H1 (cell line): Measurements from ENCODE around the gene IL19. TPM values are rescaled to one million over a fixed set of nuclear protein-coding genes. Genes with fewer than 3 reads are reported as not detected.

Experiments used
- CTCF ChIA-PET: fragments of 300-600 bp; sonication (Branson Sonifier 250); formaldehyde crosslinking; loops from one replicate; lab custom pipeline; 2021; ENCODE audit not compliant: partially characterized antibody; lab: Charles Lee
- POLR2A ChIA-PET: fragments of 300-600 bp; sonication (Branson Sonifier 250); formaldehyde crosslinking; loops from one replicate; lab custom pipeline; 2021; ENCODE audit warnings: inconsistent platforms; ENCODE audit not compliant: partially characterized antibody; lab: Charles Lee
- DNase-seq, 2 experiments: peaks; one replicate each; pipeline versions ENCODE4 v3.0.0 to v3.0.0-alpha.2; 2010 to 2022; ENCODE audit warnings: low spot score in 2 of 2, low read depth in 1 of 2, mixed read lengths in 1 of 2
- FAIRE-seq: peaks from 2 replicates; lab custom pipeline; 2011; peaks lifted over from hg19 to GRCh38; lab: Jason Lieb, UNC
- H2AFZ ChIP-seq: 2 replicates; pipeline ENCODE4 v1.8.1; 2012; ENCODE audit warnings: low read length, inconsistent platforms
- H2AK5ac ChIP-seq: 2 replicates; pipeline ENCODE4 v1.6.1; 2013; ENCODE audit warnings: low read depth, low read length
- H2BK120ac ChIP-seq: replicated peaks from 2 replicates; pipeline ENCODE3; 2013; ENCODE audit warnings: low read depth, low read length, inconsistent platforms
- H2BK12ac ChIP-seq: 2 replicates; pipeline ENCODE4 v1.6.1; 2013; ENCODE audit warnings: low read depth, low read length
- H2BK15ac ChIP-seq: 2 replicates; pipeline ENCODE4 v1.6.1; 2013; ENCODE audit warnings: low read length
- H2BK20ac ChIP-seq: 2 replicates; pipeline ENCODE4 v1.6.1; 2013; ENCODE audit warnings: low read length
- H2BK5ac ChIP-seq: 2 replicates; pipeline ENCODE4 v1.6.1; 2013; ENCODE audit warnings: low read depth, low read length
- H3K14ac ChIP-seq: 2 replicates; pipeline ENCODE4 v1.6.1; 2013; ENCODE audit warnings: inconsistent platforms; ENCODE audit not compliant: insufficient read length
- H3K18ac ChIP-seq: 2 replicates; pipeline ENCODE4 v1.6.1; 2013; ENCODE audit warnings: low read length; ENCODE audit errors: extremely low read depth
- H3K23ac ChIP-seq: 2 replicates; pipeline ENCODE4 v1.6.1; 2013; ENCODE audit warnings: inconsistent platforms; ENCODE audit not compliant: insufficient read length
- H3K23me2 ChIP-seq: 2 replicates; pipeline ENCODE4 v1.6.1; 2013; ENCODE audit warnings: low read depth, low read length
- H3K27ac ChIP-seq: 2 replicates; pipeline ENCODE4 v1.6.1; 2011; ENCODE audit warnings: low read depth, low read length, inconsistent platforms
- H3K27me3 ChIP-seq, 4 experiments: replicated peaks in 1 of 4; 1 replicate in 1 of 4; 2 replicates in 3 of 4; pipeline versions ENCODE4 v1.6.1 to v1.8.1; 2011 to 2013; ENCODE audit warnings: low read length in 3 of 4, mild to moderate bottlenecking in 3 of 4, inconsistent platforms in 2 of 4, mixed read lengths in 2 of 4, moderate library complexity in 1 of 4; ENCODE audit not compliant: control insufficient read depth in 3 of 4, insufficient read depth in 3 of 4; ENCODE audit errors: extremely low read depth in 1 of 4
- H3K36me3 ChIP-seq, 4 experiments: 2 replicates each; pipeline versions ENCODE4 v1.6.1 to v1.8.1; 2011 to 2013; ENCODE audit warnings: mild to moderate bottlenecking in 4 of 4, low read length in 3 of 4, moderate library complexity in 2 of 4, control low read depth in 1 of 4, inconsistent platforms in 1 of 4; ENCODE audit not compliant: insufficient read depth in 4 of 4, control insufficient read depth in 2 of 4
- H3K4ac ChIP-seq: replicated peaks from 2 replicates; pipeline ENCODE3; 2013; ENCODE audit warnings: low read length, low read depth, mixed read lengths, inconsistent platforms; ENCODE audit not compliant: insufficient read length
- H3K4me1 ChIP-seq, 4 experiments: replicated peaks in 1 of 4; 1 replicate in 1 of 4; 2 replicates in 3 of 4; pipeline versions ENCODE4 v1.6.1 to v1.8.1; 2011 to 2013; ENCODE audit warnings: low read length in 3 of 4, inconsistent platforms in 2 of 4, mixed read lengths in 1 of 4; ENCODE audit not compliant: insufficient read depth in 4 of 4, control insufficient read depth in 3 of 4
- H3K4me2 ChIP-seq, 2 experiments: 2 replicates each; pipeline versions ENCODE4 v1.6.1 to v1.8.1; 2011 to 2013; ENCODE audit warnings: low read depth in 2 of 2, low read length in 2 of 2, control low read depth in 1 of 2, inconsistent platforms in 1 of 2, mild to moderate bottlenecking in 1 of 2; ENCODE audit not compliant: insufficient read depth in 1 of 2
- H3K4me3 ChIP-seq, 4 experiments: fragments of 200-600, 300-600 bp in 1 of 4; sonication (generic), shearing (Covaris generic), sonication (Bioruptor Twin) in 1 of 4; 2 replicates each; pipeline versions ENCODE4 v1.5.1 to v1.8.1; 2011 to 2016; ENCODE audit warnings: low read length in 4 of 4, low read depth in 3 of 4, control low read depth in 2 of 4, inconsistent platforms in 2 of 4, mild to moderate bottlenecking in 2 of 4, mixed read lengths in 1 of 4, moderate library complexity in 1 of 4; ENCODE audit not compliant: insufficient read depth in 2 of 4; ENCODE audit errors: extremely low read depth in 1 of 4
- H3K56ac ChIP-seq: replicated peaks from 2 replicates; pipeline ENCODE3; 2013; ENCODE audit warnings: low read depth, mild to moderate bottlenecking, mixed read lengths, low read length, inconsistent platforms; ENCODE audit not compliant: insufficient read length
- H3K79me1 ChIP-seq: 2 replicates; pipeline ENCODE4 v1.6.1; 2013; ENCODE audit warnings: low read depth, low read length, control low read depth
- H3K79me2 ChIP-seq, 2 experiments: 2 replicates each; pipeline versions ENCODE4 v1.6.1 to v1.8.1; 2012 to 2013; ENCODE audit warnings: low read length in 2 of 2, mild to moderate bottlenecking in 2 of 2, inconsistent platforms in 1 of 2; ENCODE audit not compliant: insufficient read depth in 2 of 2, control insufficient read depth in 1 of 2
- H3K9ac ChIP-seq, 4 experiments: replicated peaks in 1 of 4; 1 replicate in 1 of 4; 2 replicates in 3 of 4; pipeline versions ENCODE4 v1.6.1 to v1.8.1; 2011 to 2013; ENCODE audit warnings: low read depth in 3 of 4, low read length in 3 of 4, control low read depth in 2 of 4, mild to moderate bottlenecking in 2 of 4, moderate library complexity in 2 of 4, inconsistent platforms in 1 of 4; ENCODE audit errors: extremely low read depth in 1 of 4
- H3K9me3 ChIP-seq, 2 experiments: 2 replicates each; pipeline versions ENCODE4 v1.6.1 to v1.8.1; 2012 to 2013; ENCODE audit warnings: mild to moderate bottlenecking in 2 of 2, moderate library complexity in 2 of 2, control low read depth in 1 of 2, inconsistent platforms in 1 of 2, low read depth in 1 of 2, low read length in 1 of 2, mixed read lengths in 1 of 2; ENCODE audit not compliant: insufficient read depth in 2 of 2
- H4K20me1 ChIP-seq, 2 experiments: replicated peaks in 1 of 2; 2 replicates each; pipeline versions ENCODE3 to v1.8.1; 2011 to 2013; ENCODE audit warnings: inconsistent platforms in 2 of 2, low read length in 2 of 2, mild to moderate bottlenecking in 1 of 2; ENCODE audit not compliant: insufficient read depth in 2 of 2, control insufficient read depth in 1 of 2
- H4K5ac ChIP-seq: 2 replicates; pipeline ENCODE4 v1.6.1; 2013; ENCODE audit warnings: low read length, low read depth, mixed read lengths, inconsistent platforms; ENCODE audit not compliant: insufficient read length
- H4K8ac ChIP-seq: 2 replicates; pipeline ENCODE4 v1.8.0; 2013; ENCODE audit warnings: mild to moderate bottlenecking, moderate library complexity, low read length, inconsistent platforms; ENCODE audit not compliant: insufficient read depth; ENCODE audit errors: extremely low read depth
- H4K91ac ChIP-seq: replicated peaks from 2 replicates; pipeline ENCODE3; 2013; ENCODE audit warnings: low read length, mixed read lengths, inconsistent platforms; ENCODE audit not compliant: insufficient read length
- ASH2L ChIP-seq: fragments of 200-600, 300-600 bp; sonication (generic); IDR thresholded peaks from one replicate; pipeline ENCODE4 v1.7.1; 2017; ENCODE audit warnings: low read length
- CBX8 ChIP-seq: fragments of 300-800, 300-1000 bp; sonication (generic); IDR thresholded peaks from 2 replicates; pipeline ENCODE4 v1.7.1; 2016; ENCODE audit warnings: low read depth, low read length, borderline replicate concordance
- CTBP2 ChIP-seq: IDR thresholded peaks from 2 replicates; pipeline ENCODE4 v1.7.0; 2011; ENCODE audit warnings: borderline replicate concordance, mild to moderate bottlenecking, moderate library complexity, mixed read lengths, low read length; ENCODE audit not compliant: insufficient read depth, insufficient read length
- KDM1A ChIP-seq: fragments of 200-600, 300-600 bp; sonication (generic); IDR thresholded peaks from 2 replicates; pipeline ENCODE4 v1.7.1; 2016; ENCODE audit warnings: mild to moderate bottlenecking, low read length, borderline replicate concordance
- MAFK ChIP-seq: IDR thresholded peaks from 2 replicates; pipeline ENCODE4 v1.6.1; 2012; ENCODE audit warnings: low read depth, mild to moderate bottlenecking, improper control_type of control experiment, low read length
- POLR2AphosphoS5 ChIP-seq: IDR thresholded peaks from 2 replicates; pipeline ENCODE4 v1.6.1; 2011; ENCODE audit warnings: low read depth, low read length
- POU5F1 ChIP-seq: IDR thresholded peaks from 2 replicates; pipeline ENCODE4 v1.6.1; 2011; ENCODE audit warnings: low read depth, mild to moderate bottlenecking, low read length, moderate library complexity
- SIN3A ChIP-seq, 2 experiments: IDR thresholded peaks in 1 of 2; conservative IDR thresholded peaks in 1 of 2; 2 replicates each; pipeline ENCODE4 v1.6.1; 2011 to 2012; ENCODE audit warnings: low read length in 2 of 2, improper control_type of control experiment in 1 of 2, low read depth in 1 of 2, mild to moderate bottlenecking in 1 of 2
- SIRT6 ChIP-seq: IDR thresholded peaks from one replicate; pipeline ENCODE4 v1.7.1; 2012; ENCODE audit warnings: low read length, inconsistent platforms
- SIX5 ChIP-seq: IDR thresholded peaks from 2 replicates; pipeline ENCODE4 v1.6.1; 2011; ENCODE audit warnings: mild to moderate bottlenecking, low read depth, low read length
- SP1 ChIP-seq: IDR thresholded peaks from 2 replicates; pipeline ENCODE4 v1.6.1; 2011; ENCODE audit warnings: low read depth, low read length
- SUZ12 ChIP-seq: fragments of 200-600 bp; sonication (generic); IDR thresholded peaks from 2 replicates; pipeline ENCODE4 v1.6.1; 2012; ENCODE audit warnings: mild to moderate bottlenecking, inconsistent platforms, low read length, moderate library complexity, mixed read lengths
- TAF7 ChIP-seq: optimal IDR thresholded peaks from 2 replicates; pipeline ENCODE3; 2011; ENCODE audit warnings: low read depth, mild to moderate bottlenecking, inconsistent platforms, low read length, moderate library complexity, borderline replicate concordance
- TCF12 ChIP-seq: IDR thresholded peaks from 2 replicates; pipeline ENCODE4 v1.6.1; 2011; ENCODE audit warnings: low read depth, mild to moderate bottlenecking, low read length
- WGBS, 2 experiments: shearing (Covaris generic) in 1 of 2; methylation state at CpG; one replicate each; pipeline versions ENCODE4 v1.1.6 to v1.1.7; 2013 to 2015; ENCODE audit warnings: low lambda C conversion rate in 2 of 2, mixed read lengths in 2 of 2, inconsistent platforms in 1 of 2, low coverage in 1 of 2, missing lambda C conversion rate in 1 of 2; ENCODE audit not compliant: insufficient replicate concordance in 2 of 2, insufficient coverage in 1 of 2, insufficient read length in 1 of 2; ENCODE audit errors: extremely low coverage in 1 of 2, missing lambda C conversion rate in 1 of 2; 5-methylcytosine and 5-hydroxymethylcytosine counted together
- polyA plus RNA-seq, 7 experiments: library from polyadenylated mRNA; depleted of rRNA in 3 of 7; stranded (reverse) in 5 of 7; unstranded in 2 of 7; fragments of >200 nt in 5 of 7; fragments of 200-250 nt in 2 of 7; gene quantifications; 1 replicate in 5 of 7; 2 replicates in 1 of 7; 4 replicates in 1 of 7; pipeline versions ENCODE4 v1.2.1 to v1.2.3, GENCODE V29; 2011 to 2013; ENCODE audit warnings: missing spikeins in 2 of 7, mixed read lengths in 2 of 7
- total RNA-seq: library from RNA; stranded (reverse); fragmentation: NEBNext Ultra II Directional; extraction: Animal tissue kit (Norgen Biotek cat#: 25700); gene quantifications from 2 replicates; pipeline ENCODE4 v1.2.1, GENCODE V29; 2021

The IL19 gene
- total and polyA plus RNA-seq, 2 of the 8 experiments (the other 6 are each of a cell fraction or from before 2014, with no cell fraction given) = not detected

DNA sequence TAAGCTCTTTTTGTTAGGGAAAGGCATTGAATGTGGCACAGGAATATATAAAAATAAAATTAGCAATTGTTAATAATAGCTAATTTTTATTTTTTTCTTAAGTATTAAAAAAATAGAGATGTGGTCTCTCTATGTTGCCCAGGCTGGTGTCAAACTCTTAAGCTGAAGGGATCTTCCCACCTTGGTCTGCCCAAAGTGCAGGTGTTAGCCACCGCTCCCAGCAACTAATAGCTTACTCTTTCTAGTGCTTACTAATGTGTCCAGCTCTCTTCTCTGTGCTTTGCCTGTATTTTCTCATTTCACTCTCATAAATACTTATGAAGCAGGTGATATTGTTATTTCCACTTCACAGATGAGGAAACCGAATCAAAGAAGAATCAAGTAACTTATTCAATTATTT is 113.3 kb downstream of the IL19 start:
- DNase-seq (no peak), FAIRE-seq (no peak)
- H2BK12ac ChIP-seq = no peak overlapping the region
- ChIA-PET POLR2A (interaction anchor here (0.6 kb wide), 1 partner anchor 20 kb away, joined by 3 read pairs; no protein-coding TSS in a partner anchor), CTCF (interaction anchor here (0.6 to 3.3 kb wide), 23 partner anchors 9 to 824 kb away, joined by 3 to 19 read pairs (median 3); partner anchors contain the start of gene IL20)
- H3K4me2 ChIP-seq = no peak overlapping the region
- no peak overlapping the region for H2AFZ ChIP-seq
- H3K23me2 ChIP-seq = no peaks in the 10 kb centered on the region
- no peak overlapping the region for H3K14ac ChIP-seq
- H3K18ac ChIP-seq = no peak overlapping the region
- no peaks in the 10 kb centered on the region for H3K79me2 ChIP-seq
- no peak overlapping the region for H2AK5ac ChIP-seq
- H3K27ac ChIP-seq = no peak overlapping the region
- H3K79me1 ChIP-seq = no peaks in the 10 kb centered on the region
- no peak overlapping the region for H3K4me3 ChIP-seq
- H3K56ac ChIP-seq = no peak overlapping the region
- H3K9me3 ChIP-seq = 0 out of 4 replicates have a peak, but pooled peaks cover 0 to 2% of the 10 kb centered on the region in 2 experiments
- H2BK15ac ChIP-seq = no peak overlapping the region
- no peaks in the 10 kb centered on the region for H4K20me1 ChIP-seq
- H4K8ac ChIP-seq = no peak overlapping the region
- WGBS, 2 experiments = 88% methylated on average over 2 of the region's 2 CpGs; no CpG with 5 or more reads in 1 of the 2 experiments
- no peak overlapping the region for H3K4ac ChIP-seq
- H3K36me3 ChIP-seq = no peaks in the 10 kb centered on the region
- H3K27me3 ChIP-seq = no peaks in the 10 kb centered on the region
- H3K23ac ChIP-seq = no peak overlapping the region
- H2BK20ac ChIP-seq = no peak overlapping the region
- H3K9ac ChIP-seq = no peak overlapping the region
- H2BK5ac ChIP-seq = no peak overlapping the region
- no peaks in the 10 kb centered on the region for H3K4me1 ChIP-seq
- no peak overlapping the region for H4K5ac ChIP-seq
- H2BK120ac ChIP-seq = no peak overlapping the region
- no peak overlapping the region for H4K91ac ChIP-seq
- TF ChIP-seq SP1 = no peak
- TF ChIP-seq CBX8 = no peak
- TF ChIP-seq SIN3A (conservative IDR thresholded peaks at IDR 0.05 in 1 of 2, IDR thresholded peaks at IDR 0.05 in 1 of 2; ENCODE audit: low read depth in 1 of 2, low read length in 2 of 2) = no peak
- no peak for TF ChIP-seq TCF12
- TF ChIP-seq CTBP2 = no peak
- TF ChIP-seq POLR2AphosphoS5 = no peak
- TF ChIP-seq SIX5 = no peak
- TF ChIP-seq KDM1A = no peak
- TF ChIP-seq MAFK = no peak
- TF ChIP-seq POU5F1 = no peak
- TF ChIP-seq TAF7 = no peak
- no peak for TF ChIP-seq SIRT6
- TF ChIP-seq SUZ12 = no peak
- TF ChIP-seq ASH2L = no peak
